ENCODE data around the gene POLR2J3. TPM values are rescaled to one million over a fixed set of nuclear protein-coding genes. Genes with fewer than 3 reads are reported as not detected.
"Not testable (repeated sequence)": the region's sequence is repeated elsewhere in the genome, so short reads cannot be mapped to it uniquely, and the experiment has no call there.

Gene POLR2J3
- total RNA-seq, 1 donor from 2014 or later = 26.8 TPM

DNA sequence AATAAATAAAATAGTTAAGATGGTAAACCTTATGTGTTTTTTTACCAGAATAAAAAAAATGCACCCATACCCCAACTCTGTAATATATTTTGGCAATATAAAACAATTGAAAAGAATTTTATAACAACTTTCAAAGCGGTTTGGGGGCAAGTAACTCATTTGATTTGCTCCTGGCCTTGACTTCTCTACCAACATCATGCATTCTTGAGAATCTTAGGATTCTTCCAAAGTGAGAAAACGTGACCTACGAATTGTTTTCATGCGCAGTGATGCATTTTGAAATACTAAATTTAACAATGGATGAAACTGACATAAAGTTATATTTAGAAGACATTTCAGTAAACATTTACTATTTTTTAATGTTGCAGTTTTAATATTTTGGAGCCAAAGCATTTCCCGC is 51.6 kb downstream of the POLR2J3 start:
- DNase-seq (ENCODE audit: low read depth in 2 of 2) = not testable (repeated sequence)

DNA sequence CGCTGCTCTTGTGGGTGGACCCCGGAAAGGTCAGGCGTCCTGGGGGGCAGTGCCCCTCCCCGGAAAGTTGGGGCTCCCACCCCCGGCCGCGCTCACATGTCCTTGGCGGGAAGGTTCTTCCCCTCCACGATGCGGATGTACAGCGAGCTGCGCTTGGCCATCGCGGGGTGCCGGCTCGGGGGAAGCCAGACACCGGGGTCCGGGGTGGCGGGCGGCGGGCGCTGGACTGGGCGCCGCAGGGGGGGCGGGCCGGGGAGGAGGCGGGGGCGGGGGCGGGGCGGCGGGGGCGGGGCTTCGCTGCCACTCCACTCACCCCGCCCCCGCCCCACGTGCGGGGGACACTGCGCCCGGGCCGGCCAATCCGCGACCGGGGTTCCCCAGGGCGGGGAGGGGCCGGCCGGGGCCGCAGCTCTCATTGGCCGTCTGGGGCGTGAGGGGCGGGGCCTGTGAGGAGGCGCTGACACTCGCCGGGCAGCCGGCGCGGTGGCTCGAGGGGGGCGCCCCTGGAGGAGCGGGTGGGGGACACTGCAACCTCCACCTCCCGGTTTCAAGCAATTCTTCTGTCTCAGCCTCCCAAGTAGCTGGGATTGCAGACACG is 54.7 kb downstream of the POLR2J3 start, which contains the start of gene RASA4B:
Gene RASA4B (minus strand): TSS at position 228 of the 598 bp plus-strand sequence. CDS start 67 bp downstream, at position 161.
- peak; percentile 3 to 10 for DNase-seq (ENCODE audit: low read depth in 2 of 2)

Other genes starting within 250 kb of the POLR2J3 start
- gene SPDYE6, start 216.1 kb downstream of the POLR2J3 start, total RNA-seq = not detected in 2 replicates
- gene PRKRIP1, start 176.2 kb downstream of the POLR2J3 start, total RNA-seq = 8.1 and 10.3 TPM in 2 replicates
- 45.3 and 57.7 TPM in 2 replicates for gene ORAI2, start 139.0 kb downstream of the POLR2J3 start, total RNA-seq
- gene ALKBH4, start 107.7 kb downstream of the POLR2J3 start, total RNA-seq = 8.9 and 10.5 TPM in 2 replicates
- 13.5 and 17.7 TPM in 2 replicates for gene LRWD1, start 107.6 kb downstream of the POLR2J3 start, total RNA-seq
- 26.8 and 32.5 TPM in 2 replicates for gene POLR2J, start 93.7 kb downstream of the POLR2J3 start, total RNA-seq
- gene RASA4B, start 54.8 kb downstream of the POLR2J3 start, total RNA-seq = 1.4 and 1.7 TPM in 2 replicates
- gene UPK3BL2, start 28.9 kb downstream of the POLR2J3 start, total RNA-seq = 0.22 and 2.6 TPM in 2 replicates
- not detected in 2 replicates for gene SPDYE2, start 21.4 kb downstream of the POLR2J3 start, total RNA-seq
- 3.1 and 3.8 TPM in 2 replicates for gene RASA4, start 44.2 kb upstream of the POLR2J3 start, total RNA-seq
- gene UPK3BL1, start 70.2 kb upstream of the POLR2J3 start, total RNA-seq = 2.4 and 6.9 TPM in 2 replicates
- gene SPDYE2B, start 77.7 kb upstream of the POLR2J3 start, total RNA-seq = not detected in 2 replicates
- 0.65 and 2.4 TPM in 2 replicates for gene POLR2J2, start 99.1 kb upstream of the POLR2J3 start, total RNA-seq
- 4.1 and 5.2 TPM in 2 replicates for gene FAM185A, start 176.4 kb upstream of the POLR2J3 start, total RNA-seq